Measurements from ENCODE around the gene ELAVL3.

ELAVL3 gene

DNA sequence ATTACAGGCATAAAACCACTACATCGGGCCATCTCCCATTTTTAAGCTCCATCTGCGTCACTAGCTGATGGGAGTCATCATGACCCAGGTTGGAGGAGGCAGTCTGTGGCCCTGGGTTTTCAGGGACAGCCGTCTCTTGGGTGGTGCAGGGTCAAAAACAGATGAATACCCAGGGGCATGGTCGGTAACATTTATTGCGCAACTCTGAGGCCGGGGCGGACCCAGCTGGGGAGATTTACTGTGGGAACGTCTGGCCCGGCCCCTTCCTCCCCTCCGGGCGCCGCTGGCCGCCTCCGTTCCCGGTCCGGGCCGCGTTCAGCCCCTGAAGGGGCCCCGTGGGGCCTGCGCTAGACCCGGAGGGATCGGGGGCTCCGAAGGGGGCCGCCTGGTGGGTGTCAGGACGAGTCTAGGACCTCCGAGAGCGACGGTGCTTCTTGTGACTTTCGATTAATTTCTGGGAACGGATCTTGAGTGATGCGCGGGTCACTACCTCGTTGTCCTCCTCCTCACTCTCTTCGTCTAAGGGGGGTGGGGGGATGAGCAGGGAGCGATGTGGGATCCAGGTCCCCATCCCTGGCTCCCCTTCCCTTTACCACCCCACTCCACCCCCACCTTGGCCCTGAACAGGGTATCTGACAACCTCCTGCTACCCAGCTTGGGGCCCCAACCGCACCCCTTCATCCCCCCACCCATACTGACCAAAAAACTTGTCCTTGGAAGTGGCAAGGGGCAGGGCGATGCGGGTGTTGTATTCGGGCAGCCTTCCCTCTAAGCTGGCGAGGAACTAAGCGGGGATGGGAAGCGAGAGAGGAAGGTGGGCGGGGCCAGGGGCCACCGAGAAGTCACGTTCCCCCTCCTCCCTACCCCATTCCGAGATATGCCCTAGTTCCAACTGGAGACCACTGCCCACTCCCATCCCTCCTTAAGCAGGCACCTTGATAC, 60.1 kb downstream of the ELAVL3 start:
- TF ChIP-seq CTCF (IDR thresholded peaks at IDR 0.05; ENCODE audit: low read depth, low read length): no peak
- H3K4me3 ChIP-seq (ENCODE audit: low read depth, low read length): no peak overlapping the region

GRCh38 chr19:11418549-11419506, 62.0 kb downstream of the ELAVL3 start, which contains the start of gene RGL3:
TSS of gene RGL3 (minus strand) at chr19:11419314. CDS start at chr19:11419278, 36 bp downstream.
- H3K4me3 ChIP-seq (ENCODE audit: low read depth, low read length): peak within 1 kb of the TSS; percentile 58
- TF ChIP-seq CTCF (IDR thresholded peaks at IDR 0.05; ENCODE audit: low read depth, low read length): no peak

GRCh38 chr19:11418094-11418548, 62.7 kb downstream of the ELAVL3 start:
- no peak for TF ChIP-seq CTCF (IDR thresholded peaks at IDR 0.05; ENCODE audit: low read depth, low read length)
- H3K4me3 ChIP-seq (ENCODE audit: low read depth, low read length): no peak overlapping the region; the same call in 1 of the 2 replicates

DNA sequence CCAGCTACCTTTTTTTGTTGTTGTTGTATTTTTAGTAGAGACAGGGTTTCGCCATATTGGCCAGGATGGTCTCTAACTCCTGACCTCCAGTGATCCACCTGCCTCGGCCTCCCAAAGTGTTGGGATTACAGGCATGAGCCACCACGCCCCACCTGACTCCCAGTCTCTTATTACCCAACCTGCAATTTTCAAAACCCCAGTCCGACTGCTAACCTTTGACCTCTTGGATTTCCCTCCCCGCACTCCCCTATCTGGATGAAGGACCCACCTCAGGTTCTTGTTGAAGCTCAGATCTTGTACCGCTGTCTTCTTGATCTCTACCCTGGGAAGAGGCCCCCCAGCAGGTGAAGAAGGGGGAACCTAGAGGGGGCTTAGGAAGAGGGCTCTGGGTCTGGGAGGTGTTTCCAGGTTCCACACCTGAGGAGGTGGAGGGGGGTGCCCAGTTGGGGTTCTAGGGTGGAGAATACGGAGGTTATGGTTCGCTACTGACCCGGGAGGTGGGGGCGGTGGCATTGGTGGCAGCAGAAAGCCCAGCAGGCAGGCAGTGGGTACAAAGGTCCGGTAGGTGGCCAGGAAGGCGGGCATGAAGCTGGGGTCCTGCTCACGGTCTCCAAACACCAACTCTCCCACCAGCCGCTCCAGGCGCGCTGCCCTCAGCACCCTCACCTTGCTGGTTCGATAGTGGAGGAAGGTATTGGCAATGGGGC, 64.3 kb downstream of the ELAVL3 start:
- TF ChIP-seq CTCF (IDR thresholded peaks at IDR 0.05; ENCODE audit: low read depth, low read length): no peak
- H3K4me3 ChIP-seq (ENCODE audit: low read depth, low read length): no peak overlapping the region

GRCh38 chr19:11414544-11414943, 66.3 kb downstream of the ELAVL3 start:
- H3K4me3 ChIP-seq (ENCODE audit: low read depth, low read length): no peak overlapping the region
- TF ChIP-seq CTCF (IDR thresholded peaks at IDR 0.05; ENCODE audit: low read depth, low read length): no peak

DNA sequence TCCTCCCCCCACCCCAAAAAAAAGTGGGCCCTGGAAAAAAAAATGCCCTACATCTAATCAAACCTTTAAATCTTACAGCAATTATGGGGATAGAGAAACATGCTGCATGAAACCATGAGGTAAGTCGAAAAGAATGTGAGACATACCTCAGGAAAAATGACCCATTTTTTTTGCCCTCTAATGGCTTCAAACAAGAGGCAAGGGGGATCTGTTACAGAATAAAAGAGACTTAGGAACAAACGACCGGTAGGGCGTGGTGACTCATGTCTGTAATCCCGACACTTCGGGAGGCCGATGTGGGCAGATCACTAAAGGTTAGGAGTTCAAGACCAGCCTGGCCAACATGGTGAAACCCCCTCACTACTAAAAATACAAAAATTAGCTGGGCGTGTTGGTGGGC, 70.2 kb downstream of the ELAVL3 start:
- no peak overlapping the region for H3K4me3 ChIP-seq (ENCODE audit: low read depth, low read length)
- TF ChIP-seq CTCF (IDR thresholded peaks at IDR 0.05; ENCODE audit: low read depth, low read length): no peak

Measured in WI38 (cell line).